Pancreas (tissue), 10 donors: Measurements from ENCODE around the gene PACS1. TPM values are rescaled to one million over a fixed set of nuclear protein-coding genes. Genes with fewer than 3 reads are reported as not detected.

Experiments used
- ATAC-seq, 4 donors: fragments of 200-7000 bp; cut with Tn5 transposase; one replicate each; pipeline versions ENCODE4 v1.8.0 to v1.9.1; 2020; ENCODE audit warnings: mild to moderate bottlenecking in 4 of 4, moderate library complexity in 4 of 4
- DNase-seq, 6 donors: peaks; one replicate each; pipeline ENCODE4 v3.0.0-alpha.2; 2020
- FAIRE-seq: peaks from 2 replicates; lab custom pipeline; 2012; peaks lifted over from hg19 to GRCh38; lab: Jason Lieb, UNC
- H3K27ac ChIP-seq, 4 donors: fragments of 200-600 bp; sonication (generic); 1 replicate in 3 of 4; 2 replicates in 1 of 4; pipeline versions ENCODE4 v1.5.0 to v1.8.0; 2020
- H3K27me3 ChIP-seq, 4 donors: fragments of 200-600 bp; one replicate each; pipeline ENCODE4 v1.8.0; 2021
- H3K36me3 ChIP-seq, 3 donors: fragments of 200-600 bp; sonication (generic) in 1 of 3; one replicate each; pipeline versions ENCODE4 v1.5.0 to v1.8.0; 2020 to 2021
- H3K4me1 ChIP-seq, 3 donors: fragments of 200-600 bp; one replicate each; pipeline ENCODE4 v1.8.0; 2021
- H3K4me3 ChIP-seq, 4 donors: fragments of 200-600 bp; sonication (generic) in 2 of 4; one replicate each; pipeline versions ENCODE4 v1.5.0 to v1.8.0; 2020 to 2021
- H3K9me3 ChIP-seq, 4 donors: fragments of 200-600 bp; one replicate each; pipeline ENCODE4 v1.8.0; 2021
- CTCF ChIP-seq, 4 donors: fragments of 200-600 bp; sonication (generic) in 3 of 4; IDR thresholded peaks; one replicate each; pipeline versions ENCODE4 v1.5.0 to v1.8.0; 2021; ENCODE audit warnings: antibody characterized with exemption in 4 of 4
- WGBS, 2 donors: extraction: QIAGEN DNeasy Blood & Tissue Kit; methylation state at CpG; one replicate each; pipeline ENCODE4 v1.1.7; 2013; 5-methylcytosine and 5-hydroxymethylcytosine counted together
- intact Hi-C, 3 donors: fragments of 100-400 bp; cut with DNase I; formaldehyde crosslinking; loops; one replicate each; pipeline versions ENCODE4 v1.11.1 to v1.14.2; 2022
- polyA plus RNA-seq, 2 donors: library from polyadenylated mRNA; stranded (reverse); fragments of 200-250 nt; gene quantifications; one replicate each; pipeline ENCODE4 v1.2.3, GENCODE V29; 2013
- total RNA-seq, 6 donors: library from RNA; stranded (reverse); fragmentation: NEBNext Ultra II Directional in 4 of 6; extraction: Animal tissue kit (Norgen Biotek cat#: 25700) in 4 of 6; gene quantifications; one replicate each; pipeline versions ENCODE4 v1.2.1 to v1.2.4, GENCODE V29; 2021 to 2023
- donor health status: healthy with polysubstance abuse.
- donor health status: DM: no; HTN: no; CAD: no; lungs with moderate emphysema.
- donor health status: DM: no; HTN: no; CAD: no.
- donor health status: control.
- donor health status: control.
- donor health status: Bipolar disorder and iron deficiency.
- donor health status: DM: yes; HTN: yes; CAD: no.
- donor health status: DM: no; HTN: no; CAD: no.
- donor health status: DM: no; HTN: no; CAD: no.
- donor health status: DM: yes; HTN: yes; CAD: no.

PACS1 gene
- total and polyA plus RNA-seq, 8 donors: 16.9 to 61.0 (median 27.3) TPM

GRCh38 chr11:66222358-66223149 lies 152.5 kb downstream of the PACS1 start:
- 23% methylated on average over 21 of the region's 21 CpGs for WGBS, 2 donors
- DNase-seq (peak; percentile 83 to 94 (median 89)), FAIRE-seq (no peak), ATAC-seq (peak; percentile 93 to 99 (median 98))
- H3K36me3 ChIP-seq: no peaks in the 10 kb centered on the region
- H3K4me3 ChIP-seq: no peak overlapping the region
- no peaks in the 10 kb centered on the region for H3K27me3 ChIP-seq
- peak; percentile 97 to 99 (median 98) for TF ChIP-seq CTCF (IDR thresholded peaks at IDR 0.05)
- H3K4me1 ChIP-seq: no peaks in the 10 kb centered on the region
- H3K27ac ChIP-seq: peak overlapping the region in 2 of 4 donors; percentile 51 to 70
- no peaks in the 10 kb centered on the region for H3K9me3 ChIP-seq
- intact Hi-C loops: loop anchor here in 1 of 3 donors (10.0 kb wide), 1 partner anchor 62 kb away; the partner anchor contains the start of gene YIF1A

GRCh38 chr11:66224226-66224855 lies 154.3 kb downstream of the PACS1 start:
- Histone ChIP-seq H3K27ac (no peak overlapping the region), H3K36me3 (no peaks in the 10 kb centered on the region), H3K27me3 (no peaks in the 10 kb centered on the region), H3K9me3 (no peaks in the 10 kb centered on the region), H3K4me3 (no peak overlapping the region), H3K4me1 (no peaks in the 10 kb centered on the region)
- intact Hi-C loops: loop anchor here in 1 of 3 donors (10.0 kb wide), 1 partner anchor 60 kb away; the partner anchor contains the start of gene YIF1A
- no peak for ATAC-seq
- FAIRE-seq: no peak
- TF ChIP-seq CTCF (IDR thresholded peaks at IDR 0.05): no peak
- WGBS, 2 donors: 71 to 76% methylated on average over 10 of the region's 10 CpGs
- no peak for DNase-seq

GRCh38 chr11:66225066-66225465 lies 155.0 kb downstream of the PACS1 start:
- ATAC-seq (no peak), DNase-seq (no peak), FAIRE-seq (no peak)
- no peak for TF ChIP-seq CTCF (IDR thresholded peaks at IDR 0.05)
- no peaks in the 10 kb centered on the region for H3K4me1 ChIP-seq
- 35 to 39% methylated on average over 2 of the region's 2 CpGs for WGBS, 2 donors
- no peaks in the 10 kb centered on the region for H3K27me3 ChIP-seq
- intact Hi-C loops: loop anchor here in 1 of 3 donors (10.0 kb wide), 1 partner anchor 60 kb away; the partner anchor contains the start of gene YIF1A
- H3K4me3 ChIP-seq: no peak overlapping the region
- H3K27ac ChIP-seq: no peak overlapping the region
- H3K36me3 ChIP-seq: no peaks in the 10 kb centered on the region
- H3K9me3 ChIP-seq: no peaks in the 10 kb centered on the region

- Histone ChIP-seq H3K27ac (no peak overlapping the region), H3K27me3 (no peaks in the 10 kb centered on the region), H3K4me1 (no peaks in the 10 kb centered on the region), H3K36me3 (peaks cover 0 to 4% (median 0%) of the 10 kb centered on the region in 3 donors), H3K4me3 (no peak overlapping the region), H3K9me3 (no peaks in the 10 kb centered on the region)
- TF ChIP-seq CTCF (IDR thresholded peaks at IDR 0.05): no peak
- intact Hi-C loops: loop anchor here in 1 of 3 donors (10.0 kb wide), 1 partner anchor 59 kb away; the partner anchor contains the start of gene YIF1A
- FAIRE-seq (no peak), DNase-seq (peak in 1 of 6 donors; percentile 4), ATAC-seq (no peak)
Observed at GRCh38 chr11:66226101-66226500, 156.0 kb downstream of the PACS1 start.
